Measurements from ENCODE around the gene ENOX1.

Gene ENOX1

DNA sequence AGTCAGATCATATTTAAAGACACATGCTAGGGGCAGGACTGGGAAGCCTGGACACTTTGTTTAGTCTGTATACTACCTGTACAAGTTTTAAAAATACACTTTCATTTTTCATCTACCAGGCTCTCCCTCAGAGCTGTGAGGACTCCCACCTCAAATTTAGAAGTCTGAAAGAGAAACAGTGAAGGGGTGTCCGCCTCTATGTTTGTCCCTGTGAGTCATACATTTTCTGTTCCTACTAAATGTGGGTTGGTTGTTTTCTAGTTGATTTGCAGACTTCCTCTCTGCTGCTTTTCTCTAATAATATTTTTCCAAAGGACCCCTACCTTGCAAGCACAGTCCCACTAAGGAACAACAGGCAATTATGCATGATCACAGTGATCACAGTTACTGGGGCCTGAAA lies 110.5 kb downstream of the ENOX1 start:
- in situ Hi-C loops (cut with MboI; ENCODE audit: low sequenced_read_pairs), result no loop called here

DNA sequence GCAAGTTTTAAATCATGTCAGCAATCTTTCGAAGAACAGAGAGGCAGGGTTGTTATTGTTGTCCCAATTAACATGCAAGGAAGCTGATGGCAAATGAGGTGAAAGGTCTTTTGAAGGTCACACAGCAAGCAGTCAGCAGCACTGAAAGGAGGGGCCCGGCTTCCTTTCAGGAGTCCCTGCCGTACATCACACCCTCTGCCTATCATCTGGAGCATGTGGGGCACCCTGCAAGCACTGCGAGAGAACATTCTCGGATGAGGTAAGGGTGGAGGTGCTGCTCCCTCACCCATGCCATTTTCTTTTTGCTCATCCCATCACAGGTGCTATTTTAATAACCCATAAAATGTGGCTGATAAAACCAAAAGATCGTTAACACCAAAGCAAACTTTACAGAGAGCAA lies 111.2 kb downstream of the ENOX1 start:
- in situ Hi-C loops (cut with MboI; ENCODE audit: low sequenced_read_pairs), result no loop called here

GRCh38 chr13:43669964-43670363 lies 116.8 kb downstream of the ENOX1 start:
- in situ Hi-C loops (cut with MboI; ENCODE audit: low sequenced_read_pairs), result no loop called here

DNA sequence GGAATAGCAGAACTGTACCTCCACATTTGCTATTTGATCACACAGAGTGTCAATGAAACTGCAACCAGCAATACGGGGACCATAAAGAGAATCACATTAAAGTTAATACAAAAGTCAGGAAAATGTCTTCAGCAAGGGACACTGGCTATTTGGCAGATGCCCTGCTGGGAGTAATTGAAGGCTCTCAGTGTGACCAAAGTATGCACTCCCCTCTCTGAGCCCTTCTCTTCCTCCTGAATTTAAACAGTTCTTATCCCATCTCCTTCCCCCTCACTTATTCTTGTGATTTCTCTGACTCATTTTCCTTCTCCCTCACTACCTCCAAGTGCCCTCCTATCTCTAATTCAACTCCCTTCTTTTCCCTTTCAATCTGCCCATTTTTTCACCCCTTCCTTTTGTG lies 117.7 kb downstream of the ENOX1 start:
- in situ Hi-C loops (cut with MboI; ENCODE audit: low sequenced_read_pairs), result no loop called here

DNA sequence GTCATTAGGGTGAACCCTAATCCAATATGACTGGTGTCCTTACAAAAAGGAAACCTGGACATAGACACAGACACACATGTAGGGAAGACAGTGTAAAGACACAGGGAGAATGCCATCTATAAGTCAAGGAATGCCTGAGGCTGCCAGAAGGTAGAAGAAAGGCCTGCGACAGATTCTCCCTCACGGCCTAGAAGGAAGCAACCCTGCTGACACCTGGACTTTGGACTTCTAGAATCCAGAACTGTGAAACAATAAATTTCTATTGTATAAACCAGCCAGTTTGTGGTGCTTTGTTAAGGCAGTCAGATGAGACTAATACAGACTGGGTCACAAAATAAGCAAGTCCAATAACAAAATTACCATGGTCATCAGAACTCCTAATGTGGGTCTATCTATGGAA lies 120.4 kb downstream of the ENOX1 start:
- in situ Hi-C loops (cut with MboI; ENCODE audit: low sequenced_read_pairs), result no loop called here

GRCh38 chr13:43665388-43665787 lies 121.4 kb downstream of the ENOX1 start:
- in situ Hi-C loops (cut with MboI; ENCODE audit: low sequenced_read_pairs), result no loop called here

- in situ Hi-C loops (cut with MboI; ENCODE audit: low sequenced_read_pairs), result no loop called here
Observed at GRCh38 chr13:43664700-43665191, 122.0 kb downstream of the ENOX1 start.

- in situ Hi-C loops (cut with MboI; ENCODE audit: low sequenced_read_pairs), result no loop called here
Observed at GRCh38 chr13:43663474-43664090, 123.2 kb downstream of the ENOX1 start.

DNA sequence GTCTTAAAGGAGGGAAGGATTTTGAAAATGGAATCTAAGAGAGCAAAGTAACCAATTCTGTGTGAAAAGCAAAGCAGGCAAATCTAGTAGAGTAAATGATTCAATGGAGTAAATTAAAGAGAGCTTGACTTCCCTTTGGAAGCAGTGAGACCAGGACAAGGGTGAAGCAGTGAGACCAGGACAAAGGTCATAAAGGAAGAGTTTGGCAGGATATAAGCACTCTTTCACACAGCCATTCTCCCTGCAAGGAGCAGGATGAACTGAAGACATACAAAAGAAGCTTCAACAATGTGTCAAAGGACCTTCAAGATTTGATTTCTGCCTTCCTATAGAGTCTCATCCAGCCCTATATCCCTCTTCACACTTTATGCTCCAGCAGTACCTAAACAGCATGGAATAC lies 123.8 kb downstream of the ENOX1 start:
- in situ Hi-C loops (cut with MboI; ENCODE audit: low sequenced_read_pairs), result no loop called here

- in situ Hi-C loops (cut with MboI; ENCODE audit: low sequenced_read_pairs), result no loop called here
Observed at GRCh38 chr13:43661161-43661830, 125.5 kb downstream of the ENOX1 start.

GRCh38 chr13:43657485-43657884 lies 129.3 kb downstream of the ENOX1 start:
- in situ Hi-C loops (cut with MboI; ENCODE audit: low sequenced_read_pairs), result no loop called here

GRCh38 chr13:43653980-43654379 lies 132.8 kb downstream of the ENOX1 start:
- in situ Hi-C loops (cut with MboI; ENCODE audit: low sequenced_read_pairs), result no loop called here

DNA sequence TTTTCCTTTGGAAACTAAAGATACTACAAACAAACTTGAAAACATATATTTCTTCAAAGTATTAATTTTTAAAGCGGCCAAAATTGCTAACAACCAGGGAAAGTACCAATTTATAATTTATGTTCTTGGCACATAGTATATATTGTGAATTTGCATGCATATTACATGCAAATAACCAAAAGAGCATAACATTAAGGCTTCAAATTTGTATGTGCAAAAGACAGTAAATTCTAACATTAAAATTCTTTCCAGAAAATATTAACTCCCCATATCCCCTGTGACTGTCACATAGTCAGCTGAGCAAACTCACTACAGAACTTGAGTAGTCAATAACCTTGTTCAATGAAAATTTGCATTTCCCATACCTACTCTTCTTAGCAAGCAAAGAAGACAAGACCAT lies 133.4 kb downstream of the ENOX1 start:
- in situ Hi-C loops (cut with MboI; ENCODE audit: low sequenced_read_pairs), result no loop called here

- in situ Hi-C loops (cut with MboI; ENCODE audit: low sequenced_read_pairs), result no loop called here
Observed at GRCh38 chr13:43652760-43653159, 134.0 kb downstream of the ENOX1 start.

DNA sequence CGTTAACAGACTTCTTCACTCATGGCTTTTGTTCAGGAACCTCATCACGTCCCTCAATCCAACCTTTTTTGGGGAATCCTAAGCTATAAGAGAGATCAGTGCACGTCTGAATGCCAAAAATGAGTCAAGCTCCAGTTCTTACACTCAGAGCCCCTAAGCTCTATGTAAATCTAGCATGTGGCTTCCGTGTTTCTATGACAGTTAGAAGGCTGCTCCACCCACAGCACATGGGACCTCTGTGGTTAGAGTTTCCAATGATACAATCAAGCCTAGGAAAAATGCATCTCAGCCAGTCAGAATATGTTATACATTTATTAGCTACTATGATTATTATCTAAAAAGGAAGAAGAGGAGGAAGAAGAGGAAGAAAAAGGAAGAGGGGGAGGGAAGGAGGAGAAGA lies 135.9 kb downstream of the ENOX1 start:
- in situ Hi-C loops (cut with MboI; ENCODE audit: low sequenced_read_pairs), result no loop called here

DNA sequence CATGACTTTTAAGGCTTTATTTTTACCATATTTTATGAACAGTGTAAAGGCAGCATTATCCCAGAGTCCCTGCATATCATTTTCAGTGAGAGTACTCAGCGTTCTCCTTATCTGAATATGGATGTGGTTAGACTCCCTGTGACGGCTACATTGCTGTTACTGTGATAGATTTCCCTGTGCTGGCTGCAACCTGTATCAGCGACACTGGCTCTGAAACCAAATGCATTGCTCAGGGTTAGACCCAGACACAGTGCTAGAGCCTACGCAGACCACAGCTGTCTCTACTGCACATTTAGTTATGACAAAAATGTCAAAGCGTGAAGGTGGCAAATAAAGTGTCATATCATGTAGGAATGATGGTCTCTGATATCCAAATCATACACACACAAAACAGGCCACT lies 138.0 kb downstream of the ENOX1 start:
- in situ Hi-C loops (cut with MboI; ENCODE audit: low sequenced_read_pairs), result no loop called here

- in situ Hi-C loops (cut with MboI; ENCODE audit: low sequenced_read_pairs), result no loop called here
Observed at GRCh38 chr13:43647471-43647870, 139.3 kb downstream of the ENOX1 start.

GRCh38 chr13:43640476-43640875 lies 146.3 kb downstream of the ENOX1 start:
- in situ Hi-C loops (cut with MboI; ENCODE audit: low sequenced_read_pairs), result no loop called here

- in situ Hi-C loops (cut with MboI; ENCODE audit: low sequenced_read_pairs), result no loop called here
Observed at GRCh38 chr13:43631106-43631505, 155.7 kb downstream of the ENOX1 start.

DNA sequence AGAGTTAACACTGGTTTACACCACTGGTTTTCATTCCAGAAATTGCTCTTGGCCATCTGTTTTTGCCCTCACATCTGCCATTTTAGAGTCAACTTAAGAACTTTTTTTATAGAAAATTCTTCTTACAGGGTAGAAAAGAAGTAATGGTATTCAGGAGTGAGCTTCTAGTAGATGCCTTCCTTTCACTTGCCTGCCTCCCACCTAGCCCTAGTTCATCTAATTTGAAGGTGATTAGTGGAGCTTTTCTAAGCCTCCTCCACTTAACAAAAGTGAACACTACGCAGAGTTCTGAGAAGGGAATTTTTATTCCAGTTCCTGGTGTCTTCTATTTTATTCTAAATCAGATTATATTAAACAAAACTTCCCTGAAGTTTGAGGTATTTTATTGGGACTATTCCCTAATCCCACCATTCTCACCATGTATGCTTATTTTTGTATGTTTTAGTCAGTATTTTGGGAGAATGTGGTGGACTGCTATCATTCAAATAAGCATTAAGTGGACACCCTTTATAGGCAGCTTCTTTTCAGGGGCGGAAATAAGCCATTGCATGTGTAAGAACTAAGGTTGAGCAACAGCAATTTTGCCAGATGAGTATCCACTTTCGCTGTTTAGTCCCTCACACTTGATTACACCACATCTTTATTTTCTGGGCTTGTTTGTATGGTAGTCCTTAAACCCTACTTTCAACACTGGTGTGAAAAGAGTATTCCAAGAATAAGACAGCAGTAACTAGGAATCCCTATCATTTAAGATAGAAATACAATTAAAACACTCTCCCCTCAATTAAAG lies 156.9 kb downstream of the ENOX1 start:
- in situ Hi-C loops (cut with MboI; ENCODE audit: low sequenced_read_pairs), result no loop called here

- in situ Hi-C loops (cut with MboI; ENCODE audit: low sequenced_read_pairs), result no loop called here
Observed at GRCh38 chr13:43626994-43627393, 159.8 kb downstream of the ENOX1 start.

DNA sequence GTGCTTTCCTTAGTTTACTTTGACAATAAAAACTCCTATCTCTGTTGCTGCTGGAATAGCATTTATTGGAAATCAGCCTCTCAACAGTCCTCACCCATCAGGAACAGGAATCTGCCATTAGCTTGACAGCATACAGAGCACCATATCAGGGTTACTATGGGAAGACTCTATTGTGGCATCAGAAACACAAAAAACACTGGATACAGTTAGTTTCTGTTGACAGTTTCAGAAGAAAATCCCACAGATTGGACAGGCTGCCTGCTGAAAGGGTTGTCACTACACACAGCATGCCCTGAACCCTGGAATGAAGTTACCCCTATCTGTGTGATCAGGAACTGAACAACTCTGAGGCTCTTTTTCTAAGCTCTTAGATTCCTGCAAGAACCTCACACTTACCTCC lies 172.7 kb downstream of the ENOX1 start:
- in situ Hi-C loops (cut with MboI; ENCODE audit: low sequenced_read_pairs), result no loop called here
